ENCODE data around the gene EIF4EBP3.

DNA sequence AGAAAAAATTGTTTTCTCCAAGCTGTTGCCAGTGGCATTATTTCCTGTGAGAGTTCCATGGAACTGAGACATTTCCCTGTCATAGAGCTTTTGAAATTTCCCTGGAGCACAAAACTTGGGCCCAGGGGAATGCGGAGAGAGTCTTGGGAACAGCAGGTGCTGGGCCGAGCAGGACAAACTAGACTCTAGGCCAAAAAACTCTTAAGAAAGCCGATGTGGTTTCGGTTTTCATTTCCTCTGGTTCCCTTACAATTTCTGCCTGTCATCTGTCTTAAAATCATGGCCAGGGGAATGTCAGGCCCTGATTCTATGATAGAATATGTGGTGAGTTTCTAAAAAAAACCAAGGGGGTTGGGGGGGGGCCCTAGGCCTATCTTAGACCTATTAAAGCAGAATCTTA lies 21.7 kb downstream of the EIF4EBP3 start:
- TF ChIP-seq CTCF (IDR thresholded peaks at IDR 0.05) (no peak), ZFX (IDR thresholded peaks at IDR 0.05; ENCODE audit: borderline replicate concordance) (no peak)
